SK-N-SH (cell line): Measurements from ENCODE around the gene BEND3. TPM values are rescaled to one million over a fixed set of nuclear protein-coding genes. Genes with fewer than 3 reads are reported as not detected.

Experiments
- CTCF ChIA-PET: fragments of 300-600, 350-600 bp; formaldehyde crosslinking; extraction: SDS; loops from one replicate; lab custom pipeline; 2021; lab: Yijun Ruan, JAX
- POLR2A ChIA-PET: fragments of 350-600 bp; sonication (Branson Sonifier 250); formaldehyde crosslinking; extraction: SDS; loops from one replicate; lab custom pipeline; 2020; ENCODE audit warnings: antibody characterized with exemption, inconsistent platforms; lab: Yijun Ruan, JAX
- DNase-seq: peaks from one replicate; pipeline ENCODE4 v3.0.0; 2012
- H2AFZ ChIP-seq: fragments of 200-600 bp; sonication (generic); 2 replicates; pipeline ENCODE4 v1.8.1; 2016; ENCODE audit warnings: antibody characterized with exemption, mild to moderate bottlenecking, low read depth
- H3F3A ChIP-seq: fragments of 200-600 bp; sonication (generic); replicated peaks from 2 replicates; pipeline ENCODE3; 2016; ENCODE audit warnings: antibody characterized with exemption, mild to moderate bottlenecking; ENCODE audit not compliant: insufficient read depth
- H3K27ac ChIP-seq, 2 experiments: fragments of 200-500 bp in 1 of 2; fragments of 200-600 bp in 1 of 2; sonication (Bioruptor generic) in 1 of 2; sonication (generic), shearing (Covaris generic) in 1 of 2; 2 replicates each; pipeline versions ENCODE4 v1.5.1 to v1.6.1; 2014 to 2016; ENCODE audit warnings: low read depth in 2 of 2, inconsistent platforms in 1 of 2, low read length in 1 of 2, mild to moderate bottlenecking in 1 of 2, mixed read lengths in 1 of 2
- H3K27me3 ChIP-seq: fragments of 200-600 bp; sonication (generic), shearing (Covaris generic); 2 replicates; pipeline ENCODE4 v1.6.1; 2016; ENCODE audit warnings: mixed run types; ENCODE audit not compliant: insufficient read depth
- H3K36me3 ChIP-seq, 2 experiments: fragments of 200-500 bp in 1 of 2; fragments of 200-600 bp in 1 of 2; sonication (Bioruptor generic) in 1 of 2; sonication (generic) in 1 of 2; replicated peaks in 1 of 2; 2 replicates each; pipeline versions ENCODE3 to v1.5.1; 2014 to 2016; ENCODE audit warnings: low read length in 1 of 2, mild to moderate bottlenecking in 1 of 2; ENCODE audit not compliant: insufficient read depth in 2 of 2, control insufficient read depth in 1 of 2
- H3K4me1 ChIP-seq, 2 experiments: fragments of 200-500 bp in 1 of 2; fragments of 200-600 bp in 1 of 2; sonication (Bioruptor generic) in 1 of 2; sonication (generic), shearing (Covaris generic) in 1 of 2; 2 replicates each; pipeline versions ENCODE4 v1.5.1 to v1.6.1; 2014 to 2016; ENCODE audit warnings: low read depth in 1 of 2, low read length in 1 of 2, mixed run types in 1 of 2; ENCODE audit not compliant: insufficient read depth in 2 of 2, control insufficient read depth in 1 of 2
- H3K4me2 ChIP-seq: fragments of 200-600 bp; sonication (generic), shearing (Covaris generic); 2 replicates; pipeline ENCODE4 v1.6.1; 2017; ENCODE audit warnings: mixed run types
- H3K4me3 ChIP-seq, 2 experiments: fragments of 200-500 bp in 1 of 2; fragments of 200-600 bp in 1 of 2; sonication (Bioruptor generic) in 1 of 2; sonication (generic), shearing (Covaris generic) in 1 of 2; 2 replicates each; pipeline versions ENCODE4 v1.5.1 to v1.8.1; 2014 to 2016; ENCODE audit warnings: low read depth in 2 of 2, inconsistent platforms in 1 of 2, low read length in 1 of 2, mild to moderate bottlenecking in 1 of 2, mixed read lengths in 1 of 2, moderate library complexity in 1 of 2
- H3K79me2 ChIP-seq: fragments of 200-600 bp; sonication (generic); 2 replicates; pipeline ENCODE4 v1.8.1; 2017; ENCODE audit warnings: mild to moderate bottlenecking; ENCODE audit not compliant: insufficient read depth
- H3K9ac ChIP-seq: fragments of 200-600 bp; sonication (generic); 2 replicates; pipeline ENCODE4 v1.6.1; 2017; ENCODE audit warnings: mixed run types
- H3K9me2 ChIP-seq: fragments of 200-600 bp; sonication (generic); 2 replicates; pipeline ENCODE4 v1.6.1; 2017; ENCODE audit warnings: mixed run types
- H3K9me3 ChIP-seq: fragments of 200-600 bp; sonication (generic); 2 replicates; pipeline ENCODE4 v1.6.1; 2017; ENCODE audit warnings: mixed run types, mild to moderate bottlenecking, moderate library complexity
- H4K20me1 ChIP-seq: fragments of 200-600 bp; sonication (generic); 2 replicates; pipeline ENCODE4 v1.6.1; 2017; ENCODE audit warnings: mild to moderate bottlenecking, mixed run types; ENCODE audit not compliant: insufficient read depth
- CHD2 ChIP-seq: fragments of 150-350 bp; IDR thresholded peaks from 2 replicates; pipeline ENCODE4 v1.6.1; 2018; ENCODE audit warnings: low read length; ENCODE audit not compliant: partially characterized antibody
- CTCF ChIP-seq: fragments of 200-600 bp; sonication (generic); IDR thresholded peaks from 2 replicates; pipeline ENCODE4 v1.6.1; 2017; ENCODE audit warnings: antibody characterized with exemption, mild to moderate bottlenecking, moderate library complexity
- FOXM1 ChIP-seq: IDR thresholded peaks from 2 replicates; pipeline ENCODE4 v1.4.0; 2012; ENCODE audit warnings: low read depth, mild to moderate bottlenecking
- GATA2 ChIP-seq: sonication (generic); formaldehyde crosslinking; IDR thresholded peaks from 2 replicates; pipeline ENCODE4 v1.5.0; 2020; ENCODE audit warnings: mild to moderate bottlenecking, missing genetic modification reagents
- MXI1 ChIP-seq: IDR thresholded peaks from 2 replicates; pipeline ENCODE4 v1.6.1; 2012; ENCODE audit warnings: mild to moderate bottlenecking, low read depth, low read length, improper control_type of control experiment
- NFIC ChIP-seq: IDR thresholded peaks from 2 replicates; pipeline ENCODE4 v1.4.0; 2012; ENCODE audit warnings: borderline replicate concordance
- NRF1 ChIP-seq: IDR thresholded peaks from 2 replicates; pipeline ENCODE4 v1.6.1; 2012; ENCODE audit warnings: low read depth, mild to moderate bottlenecking, low read length
- POLR2AphosphoS5 ChIP-seq: IDR thresholded peaks from 2 replicates; pipeline ENCODE4 v1.6.1; 2012; ENCODE audit warnings: low read depth, low read length
- RFX5 ChIP-seq: IDR thresholded peaks from 2 replicates; pipeline ENCODE4 v1.6.1; 2012; ENCODE audit warnings: mild to moderate bottlenecking, improper control_type of control experiment, low read length
- RXRA ChIP-seq: IDR thresholded peaks from 2 replicates; pipeline ENCODE4 v1.4.0; 2012; ENCODE audit warnings: low read depth, mild to moderate bottlenecking, borderline replicate concordance
- TAF1 ChIP-seq: IDR thresholded peaks from 2 replicates; pipeline ENCODE4 v1.6.1; 2012; ENCODE audit warnings: low read depth, mild to moderate bottlenecking, low read length, moderate library complexity, borderline replicate concordance
- WGBS: methylation state at CpG from one replicate; pipeline ENCODE4 v1.1.6; 2017; ENCODE audit warnings: low lambda C conversion rate; 5-methylcytosine and 5-hydroxymethylcytosine counted together
- polyA plus RNA-seq, 3 experiments: library from polyadenylated mRNA; depleted of rRNA; stranded (reverse); fragments of >200 nt; gene quantifications; 2 replicates each; pipeline ENCODE4 v1.2.3, GENCODE V29; 2012
- TF ChIP-seq, protein P1 (sequence below): IDR thresholded peaks from 2 replicates; pipeline ENCODE4 v1.4.0; 2012; ENCODE audit warnings: low read depth
- TF ChIP-seq, protein P2 (sequence below): IDR thresholded peaks from 2 replicates; pipeline ENCODE4 v1.4.0; 2012; ENCODE audit warnings: low read depth, borderline replicate concordance
- TF ChIP-seq, protein P3 (sequence below): IDR thresholded peaks from 2 replicates; pipeline ENCODE4 v1.4.0; 2012; ENCODE audit warnings: low read depth, borderline replicate concordance
- TF ChIP-seq, protein P4 (sequence below): fragments of 150-350 bp; IDR thresholded peaks from 2 replicates; pipeline ENCODE4 v1.6.1; 2016; ENCODE audit warnings: mild to moderate bottlenecking, low read depth, low read length
- TF ChIP-seq, protein P5 (sequence below): fragments of 150-350 bp; IDR thresholded peaks from 2 replicates; pipeline ENCODE4 v1.6.1; 2017; ENCODE audit warnings: antibody characterized with exemption, low read length, low read depth, borderline replicate concordance

BEND3 gene
- polyA plus RNA-seq, 1 of the 3 experiments (the other 2 are of a cell fraction), result 1.0 TPM

DNA sequence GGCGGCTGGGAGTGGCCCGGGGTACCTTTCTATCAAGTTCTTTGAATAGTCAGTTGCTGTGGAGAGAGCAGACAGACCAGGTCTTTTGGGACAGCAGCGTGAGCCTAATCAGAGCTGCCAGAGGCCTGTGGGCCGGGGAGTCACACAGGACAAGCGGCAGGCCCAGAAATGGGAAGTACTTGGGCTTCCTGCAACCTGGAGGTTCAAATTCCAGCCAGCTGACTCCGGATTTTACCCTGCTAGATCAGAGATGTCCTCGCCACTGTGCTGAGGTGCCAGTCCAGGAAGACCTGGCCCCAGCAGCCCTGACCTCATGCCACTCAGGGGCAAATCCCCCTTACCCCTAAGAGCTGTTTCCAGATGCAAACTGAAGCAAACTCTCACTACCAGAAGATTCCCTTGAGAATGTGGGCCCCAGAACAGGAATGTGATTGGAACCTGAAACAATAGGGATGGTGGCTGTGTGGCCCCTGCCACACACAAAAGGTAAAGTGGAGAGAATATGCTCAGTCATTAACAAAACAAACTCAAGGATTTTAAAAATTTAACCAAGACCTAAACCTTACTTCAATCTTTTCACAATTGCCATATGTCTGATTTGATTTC, 9.7 kb downstream of the BEND3 start:
- H3K9me3 ChIP-seq, result no peaks in the 10 kb centered on the region
- TF ChIP-seq RXRA (no peak), CHD2 (no peak), NFIC (no peak)
- TF ChIP-seq, protein P1, sequence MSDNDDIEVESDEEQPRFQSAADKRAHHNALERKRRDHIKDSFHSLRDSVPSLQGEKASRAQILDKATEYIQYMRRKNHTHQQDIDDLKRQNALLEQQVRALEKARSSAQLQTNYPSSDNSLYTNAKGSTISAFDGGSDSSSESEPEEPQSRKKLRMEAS, result no peak
- H3K4me2 ChIP-seq, result no peak overlapping the region
- no peaks in the 10 kb centered on the region; a peak in 1 of 4 replicates for H3K4me1 ChIP-seq
- H3K27ac ChIP-seq, result no peak overlapping the region
- no peaks in the 10 kb centered on the region for H3K9me2 ChIP-seq
- ChIA-PET CTCF (interaction anchor here (0.7 kb wide), 1 partner anchor 517 kb away, joined by 3 read pairs; no protein-coding TSS in a partner anchor), POLR2A (no interaction called here)
- H3K4me3 ChIP-seq, result no peak overlapping the region
- no peak overlapping the region for H2AFZ ChIP-seq
- no peaks in the 10 kb centered on the region for H3K27me3 ChIP-seq
- no peak overlapping the region for H3K9ac ChIP-seq
- 92% methylated on average over 3 of the region's 7 CpGs for WGBS
- no peaks in the 10 kb centered on the region for H3K36me3 ChIP-seq
- no peaks in the 10 kb centered on the region for H3K79me2 ChIP-seq
- no peaks in the 10 kb centered on the region for H4K20me1 ChIP-seq
- no peak for DNase-seq
- no peaks in the 10 kb centered on the region for H3F3A ChIP-seq

- no peak overlapping the region for H3K9ac ChIP-seq
- DNase-seq, result no peak
- CTCF ChIA-PET, result interaction anchor here (0.6 to 2.3 kb wide), 4 partner anchors 11 to 124 kb away, joined by 3 to 12 read pairs (median 4); no protein-coding TSS in a partner anchor
- no peaks in the 10 kb centered on the region for H3F3A ChIP-seq
- no peak overlapping the region for H3K4me3 ChIP-seq
- no peak overlapping the region for H3K4me2 ChIP-seq
- no peaks in the 10 kb centered on the region; a peak in 1 of 4 replicates for H3K4me1 ChIP-seq
- H4K20me1 ChIP-seq, result no peaks in the 10 kb centered on the region
- H3K27ac ChIP-seq, result no peak overlapping the region
- no peaks in the 10 kb centered on the region for H3K9me2 ChIP-seq
- 95% methylated on average over 6 of the region's 6 CpGs for WGBS
- TF ChIP-seq TAF1, result no peak
- TF ChIP-seq, protein P2, sequence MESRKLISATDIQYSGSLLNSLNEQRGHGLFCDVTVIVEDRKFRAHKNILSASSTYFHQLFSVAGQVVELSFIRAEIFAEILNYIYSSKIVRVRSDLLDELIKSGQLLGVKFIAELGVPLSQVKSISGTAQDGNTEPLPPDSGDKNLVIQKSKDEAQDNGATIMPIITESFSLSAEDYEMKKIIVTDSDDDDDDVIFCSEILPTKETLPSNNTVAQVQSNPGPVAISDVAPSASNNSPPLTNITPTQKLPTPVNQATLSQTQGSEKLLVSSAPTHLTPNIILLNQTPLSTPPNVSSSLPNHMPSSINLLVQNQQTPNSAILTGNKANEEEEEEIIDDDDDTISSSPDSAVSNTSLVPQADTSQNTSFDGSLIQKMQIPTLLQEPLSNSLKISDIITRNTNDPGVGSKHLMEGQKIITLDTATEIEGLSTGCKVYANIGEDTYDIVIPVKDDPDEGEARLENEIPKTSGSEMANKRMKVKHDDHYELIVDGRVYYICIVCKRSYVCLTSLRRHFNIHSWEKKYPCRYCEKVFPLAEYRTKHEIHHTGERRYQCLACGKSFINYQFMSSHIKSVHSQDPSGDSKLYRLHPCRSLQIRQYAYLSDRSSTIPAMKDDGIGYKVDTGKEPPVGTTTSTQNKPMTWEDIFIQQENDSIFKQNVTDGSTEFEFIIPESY, result no peak
- no peak for TF ChIP-seq NRF1
- no peak for TF ChIP-seq RFX5
- TF ChIP-seq GATA2 (CRISPR knock-in tag), result no peak
- no peak for TF ChIP-seq FOXM1
- TF ChIP-seq, protein P3, sequence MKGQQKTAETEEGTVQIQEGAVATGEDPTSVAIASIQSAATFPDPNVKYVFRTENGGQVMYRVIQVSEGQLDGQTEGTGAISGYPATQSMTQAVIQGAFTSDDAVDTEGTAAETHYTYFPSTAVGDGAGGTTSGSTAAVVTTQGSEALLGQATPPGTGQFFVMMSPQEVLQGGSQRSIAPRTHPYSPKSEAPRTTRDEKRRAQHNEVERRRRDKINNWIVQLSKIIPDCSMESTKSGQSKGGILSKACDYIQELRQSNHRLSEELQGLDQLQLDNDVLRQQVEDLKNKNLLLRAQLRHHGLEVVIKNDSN, result no peak
- TF ChIP-seq, protein P4, sequence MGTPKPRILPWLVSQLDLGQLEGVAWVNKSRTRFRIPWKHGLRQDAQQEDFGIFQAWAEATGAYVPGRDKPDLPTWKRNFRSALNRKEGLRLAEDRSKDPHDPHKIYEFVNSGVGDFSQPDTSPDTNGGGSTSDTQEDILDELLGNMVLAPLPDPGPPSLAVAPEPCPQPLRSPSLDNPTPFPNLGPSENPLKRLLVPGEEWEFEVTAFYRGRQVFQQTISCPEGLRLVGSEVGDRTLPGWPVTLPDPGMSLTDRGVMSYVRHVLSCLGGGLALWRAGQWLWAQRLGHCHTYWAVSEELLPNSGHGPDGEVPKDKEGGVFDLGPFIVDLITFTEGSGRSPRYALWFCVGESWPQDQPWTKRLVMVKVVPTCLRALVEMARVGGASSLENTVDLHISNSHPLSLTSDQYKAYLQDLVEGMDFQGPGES, result no peak
- TF ChIP-seq CTCF, result no peak
- no peak for TF ChIP-seq MXI1
- TF ChIP-seq, protein P5, sequence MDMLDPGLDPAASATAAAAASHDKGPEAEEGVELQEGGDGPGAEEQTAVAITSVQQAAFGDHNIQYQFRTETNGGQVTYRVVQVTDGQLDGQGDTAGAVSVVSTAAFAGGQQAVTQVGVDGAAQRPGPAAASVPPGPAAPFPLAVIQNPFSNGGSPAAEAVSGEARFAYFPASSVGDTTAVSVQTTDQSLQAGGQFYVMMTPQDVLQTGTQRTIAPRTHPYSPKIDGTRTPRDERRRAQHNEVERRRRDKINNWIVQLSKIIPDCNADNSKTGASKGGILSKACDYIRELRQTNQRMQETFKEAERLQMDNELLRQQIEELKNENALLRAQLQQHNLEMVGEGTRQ, result no peak
- no peak for TF ChIP-seq POLR2AphosphoS5
- POLR2A ChIA-PET, result interaction anchor here (0.7 to 1.5 kb wide), 2 partner anchors 11 to 57 kb away, joined by 3 to 4 read pairs; no protein-coding TSS in a partner anchor
- no peak overlapping the region for H2AFZ ChIP-seq
- H3K9me3 ChIP-seq, result no peaks in the 10 kb centered on the region
- no peaks in the 10 kb centered on the region for H3K79me2 ChIP-seq
- H3K36me3 ChIP-seq, result no peaks in the 10 kb centered on the region
- no peaks in the 10 kb centered on the region for H3K27me3 ChIP-seq
These were observed 12.2 kb downstream of the BEND3 start for GRCh38 chr6:107103082-107103481.
